Measurements from ENCODE around the gene FRAS1.

GRCh38 chr4:78174891-78175290 is 117.8 kb downstream of the FRAS1 start:
- TF ChIP-seq TAF1 (IDR thresholded peaks at IDR 0.05; ENCODE audit: low read depth, low read length) (no peak), PAX5 (IDR thresholded peaks at IDR 0.05; ENCODE audit: insufficient read depth, low read length, severe bottlenecking) (no peak), SPI1 (IDR thresholded peaks at IDR 0.05; ENCODE audit: low read depth, low read length) (no peak), POLR2A (IDR thresholded peaks at IDR 0.05; ENCODE audit: low read depth, low read length) (no peak), POLR2AphosphoS5 (IDR thresholded peaks at IDR 0.05; ENCODE audit: low read depth, low read length) (no peak), POU2F2 (IDR thresholded peaks at IDR 0.05; ENCODE audit: low read depth, low read length) (no peak)

Data from GM12891 (cell line).